Neuronal stem cell (in vitro differentiated cells): ENCODE results near the gene DEFB123.

Experiments used
- DNase-seq: peaks from one replicate; pipeline ENCODE4 v3.0.0-alpha.2; 2013; ENCODE audit warnings: low spot score
- H2AFZ ChIP-seq: one replicate; pipeline ENCODE4 v1.6.1; 2013; ENCODE audit warnings: mild to moderate bottlenecking, low read length, inconsistent platforms
- H2AK5ac ChIP-seq: 2 replicates; pipeline ENCODE4 v1.6.1; 2013; ENCODE audit warnings: low read depth, mild to moderate bottlenecking, inconsistent platforms, low read length, moderate library complexity, mixed read lengths
- H2BK120ac ChIP-seq: 2 replicates; pipeline ENCODE4 v1.6.1; 2013; ENCODE audit warnings: low read depth, mild to moderate bottlenecking, inconsistent platforms, low read length, moderate library complexity, mixed read lengths
- H2BK12ac ChIP-seq: one replicate; pipeline ENCODE4 v1.6.1; 2013; ENCODE audit warnings: low read length, inconsistent platforms
- H2BK15ac ChIP-seq: 2 replicates; pipeline ENCODE4 v1.6.1; 2013; ENCODE audit warnings: mild to moderate bottlenecking, low read length, inconsistent platforms, mixed read lengths
- H2BK5ac ChIP-seq: one replicate; pipeline ENCODE4 v1.6.1; 2013; ENCODE audit warnings: inconsistent platforms, mild to moderate bottlenecking, low read length, moderate library complexity
- H3K14ac ChIP-seq: one replicate; pipeline ENCODE4 v1.6.1; 2013; ENCODE audit warnings: low read length, inconsistent platforms
- H3K18ac ChIP-seq: 2 replicates; pipeline ENCODE4 v1.6.1; 2013; ENCODE audit warnings: low read length, inconsistent platforms
- H3K23ac ChIP-seq: 2 replicates; pipeline ENCODE4 v1.6.1; 2013; ENCODE audit warnings: low read depth, mild to moderate bottlenecking, mixed read lengths, low read length, inconsistent platforms; ENCODE audit not compliant: poor library complexity
- H3K27ac ChIP-seq: replicated peaks from 3 replicates; pipeline ENCODE4 v1.5.1; 2013; ENCODE audit warnings: low read length, inconsistent platforms
- H3K27me3 ChIP-seq, 3 experiments: 2 replicates each; pipeline ENCODE4 v1.6.1; 2013; ENCODE audit warnings: low read length in 3 of 3, mild to moderate bottlenecking in 2 of 3, inconsistent platforms in 1 of 3, low read depth in 1 of 3, mixed read lengths in 1 of 3, moderate library complexity in 1 of 3; ENCODE audit not compliant: control insufficient read depth in 3 of 3, insufficient read depth in 3 of 3
- H3K36me3 ChIP-seq, 2 donors: replicated peaks in 1 of 2; 2 replicates each; pipeline ENCODE4 v1.6.1; 2013; ENCODE audit warnings: low read length in 2 of 2; ENCODE audit not compliant: control insufficient read depth in 2 of 2, insufficient read depth in 2 of 2
- H3K4ac ChIP-seq: 2 replicates; pipeline ENCODE4 v1.6.1; 2013; ENCODE audit warnings: inconsistent platforms, mild to moderate bottlenecking, low read length, moderate library complexity
- H3K4me1 ChIP-seq, 2 donors: 1 replicate in 1 of 2; 2 replicates in 1 of 2; pipeline ENCODE4 v1.6.1; 2013; ENCODE audit warnings: low read length in 2 of 2, low read depth in 1 of 2; ENCODE audit not compliant: control insufficient read depth in 2 of 2, insufficient read depth in 1 of 2
- H3K4me2 ChIP-seq: one replicate; pipeline ENCODE4 v1.6.1; 2013; ENCODE audit warnings: mild to moderate bottlenecking, low read length, inconsistent platforms; ENCODE audit not compliant: insufficient read depth, poor library complexity, severe bottlenecking
- H3K4me3 ChIP-seq, 2 donors: 2 replicates each; pipeline ENCODE4 v1.5.1; 2013; ENCODE audit warnings: low read length in 2 of 2, mild to moderate bottlenecking in 2 of 2, inconsistent platforms in 1 of 2, moderate library complexity in 1 of 2
- H3K79me1 ChIP-seq: one replicate; pipeline ENCODE4 v1.6.1; 2013; ENCODE audit warnings: low read depth, mild to moderate bottlenecking, inconsistent platforms, low read length, moderate library complexity
- H3K9ac ChIP-seq: one replicate; pipeline ENCODE4 v1.6.1; 2013; ENCODE audit warnings: mild to moderate bottlenecking, low read depth, low read length, inconsistent platforms; ENCODE audit not compliant: poor library complexity
- H3K9me3 ChIP-seq, 2 donors: replicated peaks in 1 of 2; 2 replicates each; pipeline versions ENCODE3 to v1.6.1; 2013; ENCODE audit warnings: low read length in 2 of 2, mild to moderate bottlenecking in 2 of 2, inconsistent platforms in 1 of 2, low read depth in 1 of 2, mixed read lengths in 1 of 2, moderate library complexity in 1 of 2; ENCODE audit not compliant: control insufficient read depth in 2 of 2, insufficient read depth in 1 of 2
- H4K8ac ChIP-seq: one replicate; pipeline ENCODE4 v1.6.1; 2013; ENCODE audit warnings: low read depth, mild to moderate bottlenecking, inconsistent platforms, low read length, moderate library complexity
- H4K91ac ChIP-seq: one replicate; pipeline ENCODE4 v1.6.1; 2013; ENCODE audit warnings: low read length, low read depth, mild to moderate bottlenecking, inconsistent platforms; ENCODE audit not compliant: poor library complexity
- WGBS, 2 donors: extraction: QIAGEN DNeasy Blood & Tissue Kit; methylation state at CpG; one replicate each; pipeline ENCODE4 v1.1.7; 2013; ENCODE audit warnings: missing lambda C conversion rate in 2 of 2, mixed read lengths in 1 of 2; ENCODE audit not compliant: insufficient read length in 2 of 2, insufficient replicate concordance in 1 of 2; ENCODE audit errors: extremely low coverage in 2 of 2; 5-methylcytosine and 5-hydroxymethylcytosine counted together

The DEFB123 gene

DNA sequence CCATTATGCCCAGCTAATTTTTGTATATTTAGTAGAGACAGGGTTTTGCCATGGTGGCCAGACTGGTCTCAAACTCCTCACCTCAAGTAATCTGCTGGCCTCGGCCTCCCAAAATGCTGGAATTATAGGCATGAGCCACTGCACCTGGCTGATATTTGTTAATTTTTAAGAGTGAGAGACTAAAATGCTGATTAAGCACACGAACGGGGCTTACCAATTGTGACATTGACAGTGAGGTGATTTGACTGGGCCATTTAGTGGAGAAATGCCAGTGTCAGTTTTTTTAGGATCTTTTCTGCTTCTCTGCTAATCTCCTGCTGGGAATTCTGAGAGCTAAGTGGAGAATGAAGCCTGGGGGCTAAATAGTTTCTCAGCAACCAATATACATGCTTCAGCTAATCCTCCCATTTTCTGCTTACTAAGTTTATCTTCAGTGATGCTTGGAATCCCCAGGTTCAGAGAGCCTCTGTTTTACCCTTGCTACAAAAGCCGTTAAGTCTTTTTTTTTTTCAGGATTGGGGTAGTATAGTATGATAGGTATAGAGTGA, 9.8 kb upstream of the DEFB123 start:
- Histone ChIP-seq H2BK12ac (no peak overlapping the region), H3K14ac (no peak overlapping the region), H3K4me2 (no peak overlapping the region), H3K4ac (no peak overlapping the region), H3K18ac (no peak overlapping the region), H2BK120ac (no peak overlapping the region), H4K8ac (no peak overlapping the region), H3K27me3 (no peaks in the 10 kb centered on the region), H3K4me1 (no peaks in the 10 kb centered on the region), H2BK15ac (no peak overlapping the region), H2AFZ (no peak overlapping the region), H3K27ac (no peak overlapping the region), H3K79me1 (no peaks in the 10 kb centered on the region), H3K9ac (no peak overlapping the region), H2AK5ac (no peak overlapping the region), H2BK5ac (no peak overlapping the region), H3K4me3 (no peak overlapping the region), H3K9me3 (peaks cover 0 to 4% of the 10 kb centered on the region in 2 donors), H3K36me3 (no peaks in the 10 kb centered on the region), H4K91ac (no peak overlapping the region), H3K23ac (no peak overlapping the region)
- DNase-seq, result no peak
- no CpG with 5 or more reads among the region's 4 CpGs for WGBS, 2 donors

DNA sequence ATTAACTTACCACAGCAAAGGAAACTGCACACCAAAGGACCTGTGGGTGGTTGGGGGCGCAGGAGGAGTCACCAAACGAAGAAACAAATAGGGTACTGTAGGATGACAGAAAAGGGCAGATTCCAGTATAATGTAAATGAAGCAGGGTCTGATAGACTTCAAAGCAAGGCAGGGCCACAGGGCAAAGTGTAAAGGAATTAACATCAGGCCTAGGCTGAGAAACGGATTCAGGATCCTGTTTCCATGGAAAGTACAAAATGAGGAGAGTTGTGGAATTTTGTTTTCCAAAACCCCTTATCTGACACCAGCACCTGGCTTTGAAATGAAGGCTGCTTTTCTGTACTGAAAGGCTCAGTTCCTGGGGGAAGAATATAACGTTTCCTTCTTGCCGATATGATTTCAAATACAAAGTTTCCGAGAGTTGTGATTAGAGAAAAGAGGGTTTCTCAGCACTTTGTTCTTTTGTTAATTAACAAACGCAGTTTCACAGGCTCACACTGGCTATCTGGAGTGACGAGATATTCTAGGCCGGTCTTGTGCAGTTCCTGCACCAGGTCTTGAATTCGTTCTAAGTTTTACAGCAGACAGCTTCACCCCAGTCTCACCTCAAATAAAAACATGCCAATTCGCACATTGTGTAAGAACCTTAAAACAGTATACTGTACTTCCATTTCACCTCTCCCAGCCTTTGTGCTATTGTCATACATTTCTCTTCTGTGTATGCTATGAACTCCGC, 5.8 kb downstream of the DEFB123 start:
- no peak overlapping the region for H2BK15ac ChIP-seq

DNA sequence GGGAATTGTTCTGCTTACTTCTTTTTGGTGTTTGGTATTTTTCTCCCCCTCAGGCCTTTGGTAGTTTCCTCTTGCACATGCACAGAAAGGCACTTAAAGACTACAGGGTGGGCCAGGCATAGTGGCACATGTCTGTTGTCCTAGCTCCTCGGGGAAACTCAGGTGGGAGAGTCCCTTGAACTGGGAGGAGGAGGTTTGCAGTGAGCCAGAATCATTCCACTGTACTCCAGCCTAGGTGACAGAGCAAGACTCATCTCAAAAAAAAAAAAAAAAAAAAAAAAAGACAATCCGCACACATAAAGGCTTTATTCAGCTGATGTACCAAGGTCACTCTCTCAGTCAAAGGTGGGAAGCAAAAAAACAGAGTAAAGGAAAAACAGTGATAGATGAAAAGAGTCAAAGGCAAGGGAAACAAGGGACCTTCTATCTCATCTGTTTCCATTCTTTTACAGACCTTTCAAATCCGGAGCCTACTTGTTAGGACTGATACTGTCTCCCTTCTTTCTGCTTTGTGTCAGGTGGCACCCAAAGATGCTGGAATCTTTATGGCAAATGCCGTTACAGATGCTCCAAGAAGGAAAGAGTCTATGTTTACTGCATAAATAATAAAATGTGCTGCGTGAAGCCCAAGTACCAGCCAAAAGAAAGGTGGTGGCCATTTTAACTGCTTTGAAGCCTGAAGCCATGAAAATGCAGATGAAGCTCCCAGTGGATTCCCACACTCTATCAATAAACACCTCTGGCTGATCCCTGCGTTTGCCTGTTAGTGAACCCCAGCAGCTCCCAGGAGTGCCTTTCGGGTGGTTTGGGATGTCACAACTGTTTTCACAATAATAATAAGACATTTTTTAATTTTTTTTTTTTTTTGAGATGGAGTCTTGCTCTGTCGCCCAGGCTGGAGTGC, 9.3 kb downstream of the DEFB123 start:
- Histone ChIP-seq H3K14ac (no peak overlapping the region), H3K4me1 (peaks cover 0 to 3% of the 10 kb centered on the region in 2 donors), H3K27ac (no peak overlapping the region), H3K27me3 (no peaks in the 10 kb centered on the region), H4K91ac (no peak overlapping the region), H3K36me3 (no peaks in the 10 kb centered on the region), H3K4me2 (no peak overlapping the region), H2BK12ac (no peak overlapping the region), H3K9me3 (peaks cover 9 to 10% of the 10 kb centered on the region in 2 donors), H2BK120ac (no peak overlapping the region), H2AFZ (no peak overlapping the region), H3K4me3 (no peak overlapping the region), H2BK5ac (no peak overlapping the region), H4K8ac (no peak overlapping the region), H3K4ac (no peak overlapping the region), H2BK15ac (no peak overlapping the region), H3K9ac (no peak overlapping the region), H2AK5ac (no peak overlapping the region), H3K23ac (no peak overlapping the region), H3K79me1 (no peaks in the 10 kb centered on the region), H3K18ac (no peak overlapping the region)
- WGBS, 2 donors, result no CpG with 5 or more reads among the region's 8 CpGs
- DNase-seq, result no peak

More for the DNA sequence above, 5.8 kb downstream of the DEFB123 start:
- Histone ChIP-seq H3K4me1 (peaks cover 0 to 3% of the 10 kb centered on the region in 2 donors), H3K9ac (no peak overlapping the region), H3K79me1 (no peaks in the 10 kb centered on the region), H2BK120ac (no peak overlapping the region), H3K4me2 (no peak overlapping the region), H3K4me3 (no peak overlapping the region), H3K27me3 (peaks cover 0 to 5% (median 0%) of the 10 kb centered on the region in 3 experiments), H3K18ac (no peak overlapping the region), H4K8ac (no peak overlapping the region), H3K27ac (no peak overlapping the region), H3K36me3 (no peaks in the 10 kb centered on the region), H3K9me3 (peaks cover 9 to 18% of the 10 kb centered on the region in 2 donors), H3K4ac (no peak overlapping the region), H2AFZ (no peak overlapping the region), H4K91ac (no peak overlapping the region), H2BK12ac (no peak overlapping the region), H2AK5ac (no peak overlapping the region), H3K14ac (no peak overlapping the region), H3K23ac (no peak overlapping the region), H2BK5ac (no peak overlapping the region)
- no peak for DNase-seq
- WGBS, 2 donors, result no CpG with 5 or more reads among the region's 12 CpGs

DNA sequence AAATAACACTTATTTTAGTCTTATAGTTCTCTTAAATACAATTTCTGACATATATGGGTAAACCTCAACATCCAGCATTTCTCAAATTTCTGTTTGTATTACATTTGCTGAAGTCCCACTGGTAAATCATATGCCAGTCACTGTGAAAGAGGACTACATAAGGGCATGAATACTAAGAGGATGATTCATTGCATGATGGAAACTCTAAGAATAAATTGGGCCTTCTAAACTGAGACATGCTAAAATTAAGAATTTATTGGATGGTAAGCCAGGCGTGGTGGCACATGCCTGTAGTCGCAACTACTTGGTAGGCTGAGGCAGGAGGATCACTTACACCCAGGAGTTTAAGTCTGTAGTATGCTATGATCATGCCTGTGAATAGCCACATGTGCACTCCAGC, 12.1 kb downstream of the DEFB123 start:
- Histone ChIP-seq H2BK120ac (no peak overlapping the region), H3K4ac (no peak overlapping the region), H3K4me1 (no peaks in the 10 kb centered on the region), H2BK5ac (no peak overlapping the region), H2BK15ac (no peak overlapping the region), H3K23ac (no peak overlapping the region), H4K91ac (no peak overlapping the region), H3K9me3 (peaks cover 9 to 10% of the 10 kb centered on the region in 2 donors), H4K8ac (no peak overlapping the region), H3K18ac (no peak overlapping the region), H3K27me3 (no peaks in the 10 kb centered on the region), H3K14ac (no peak overlapping the region), H2BK12ac (no peak overlapping the region), H3K4me2 (no peak overlapping the region), H3K9ac (no peak overlapping the region), H2AK5ac (no peak overlapping the region), H3K79me1 (no peaks in the 10 kb centered on the region), H3K27ac (no peak overlapping the region), H3K4me3 (no peak overlapping the region), H2AFZ (no peak overlapping the region), H3K36me3 (no peaks in the 10 kb centered on the region)
- WGBS, 2 donors, result no CpG with 5 or more reads among the region's 2 CpGs
- no peak for DNase-seq
